Renal pelvis (tissue), 4 donors: ENCODE data around the gene P4HTM. TPM values are rescaled to one million over a fixed set of nuclear protein-coding genes. Genes with fewer than 3 reads are reported as not detected.
A peak's percentile ranks its signal among the peaks of the same experiment; 100 is the strongest.
"Not testable (repeated sequence)": the region's sequence is repeated elsewhere in the genome, so short reads cannot be mapped to it uniquely, and the experiment has no call there.

Experiments used
- DNase-seq: peaks from one replicate; pipeline ENCODE4 v3.0.0-alpha.2; 2013
- polyA plus RNA-seq, 3 donors: library from polyadenylated mRNA; unstranded; fragments of 120-200 nt; gene quantifications; one replicate each; pipeline ENCODE4 v1.2.1, GENCODE V29; 2013; ENCODE audit not compliant: insufficient read length in 3 of 3

P4HTM gene
- polyA plus RNA-seq, 3 donors = 53.3 to 55.6 (median 54.8) TPM

GRCh38 chr3:49005998-49006397 is 16.0 kb downstream of the P4HTM start:
- DNase-seq = no peak

- DNase-seq = no peak
Measured at GRCh38 chr3:49006408-49007067, 16.5 kb downstream of the P4HTM start.

- peak; percentile 97 for DNase-seq
Measured at GRCh38 chr3:49007068-49007770, 17.2 kb downstream of the P4HTM start, which contains the start of gene WDR6. Gene WDR6 (plus strand): TSS chr3:49007391. CDS start chr3:49007432, 41 bp downstream.

GRCh38 chr3:49007771-49008528 is 17.9 kb downstream of the P4HTM start:
- peak; percentile 82 for DNase-seq

GRCh38 chr3:49008627-49009026 is 18.6 kb downstream of the P4HTM start:
- not testable (repeated sequence) for DNase-seq

- DNase-seq = no peak
Measured at GRCh38 chr3:49009396-49009795, 19.4 kb downstream of the P4HTM start.

- DNase-seq = no peak
Measured at GRCh38 chr3:49012441-49013017, 22.5 kb downstream of the P4HTM start.

GRCh38 chr3:49013113-49013737 is 23.2 kb downstream of the P4HTM start:
- DNase-seq = no peak

GRCh38 chr3:49013738-49014660 is 24.0 kb downstream of the P4HTM start:
- no peak for DNase-seq

- DNase-seq = no peak
Measured at GRCh38 chr3:49015072-49015471, 25.0 kb downstream of the P4HTM start.

GRCh38 chr3:49015765-49016164 is 25.7 kb downstream of the P4HTM start:
- no peak for DNase-seq

- no peak for DNase-seq
Measured at GRCh38 chr3:49016414-49017228, 26.6 kb downstream of the P4HTM start.

GRCh38 chr3:49017229-49017970 is 27.4 kb downstream of the P4HTM start:
- DNase-seq = no peak

GRCh38 chr3:49017971-49018706 is 28.1 kb downstream of the P4HTM start, which contains the start of gene DALRD3:
Gene DALRD3 (minus strand): TSS chr3:49018580. CDS start chr3:49018564, 16 bp downstream.
- DNase-seq = peak; percentile 75

- DNase-seq = no peak
Measured at GRCh38 chr3:49018707-49019006, 28.6 kb downstream of the P4HTM start.

- no peak for DNase-seq
Measured at GRCh38 chr3:49019941-49020329, 29.9 kb downstream of the P4HTM start.

GRCh38 chr3:49020330-49021212 is 30.5 kb downstream of the P4HTM start:
- peak; percentile 21 for DNase-seq
